Dendritic cell treated with granulocyte-macrophage colony-stimulating factor and Interleukin-4, amounts not matched to agents 40 ng/mL and 50 ng/mL, for 4 days (primary cell): Measurements from ENCODE around the gene CD226.

Source experiments
- H3K27ac Mint-ChIP-seq: one replicate; pipeline ENCODE4 v1.8.0; 2022; ENCODE audit warnings: mild to moderate bottlenecking, mixed read lengths
- H3K27me3 Mint-ChIP-seq: one replicate; pipeline ENCODE4 v1.8.0; 2022; ENCODE audit warnings: mild to moderate bottlenecking, mixed read lengths
- H3K36me3 Mint-ChIP-seq: one replicate; pipeline ENCODE4 v1.8.0; 2022; ENCODE audit warnings: low read depth, mixed read lengths
- H3K4me1 Mint-ChIP-seq: one replicate; pipeline ENCODE4 v1.8.0; 2022; ENCODE audit warnings: low read depth, mixed read lengths
- H3K4me3 Mint-ChIP-seq: one replicate; pipeline ENCODE4 v1.8.0; 2022; ENCODE audit warnings: mild to moderate bottlenecking, moderate library complexity, mixed read lengths
- H3K9me3 Mint-ChIP-seq: one replicate; pipeline ENCODE4 v1.8.0; 2022; ENCODE audit warnings: mixed read lengths
- intact Hi-C: fragments of 100-400 bp; cut with micrococcal nuclease; formaldehyde crosslinking; loops from one replicate; pipeline ENCODE4 v1.15.0; 2022

The CD226 gene

GRCh38 chr18:69974365-69974764 is 26.7 kb upstream of the CD226 start:
- H3K9me3 Mint-ChIP-seq, result peaks cover 41% of the 10 kb centered on the region
- H3K4me1 Mint-ChIP-seq, result peaks cover 33% of the 10 kb centered on the region
- intact Hi-C loops, result no loop called here
- H3K36me3 Mint-ChIP-seq, result peaks cover 12% of the 10 kb centered on the region
- H3K27ac Mint-ChIP-seq, result no peak overlapping the region
- no peaks in the 10 kb centered on the region for H3K27me3 Mint-ChIP-seq
- H3K4me3 Mint-ChIP-seq, result no peak overlapping the region

DNA sequence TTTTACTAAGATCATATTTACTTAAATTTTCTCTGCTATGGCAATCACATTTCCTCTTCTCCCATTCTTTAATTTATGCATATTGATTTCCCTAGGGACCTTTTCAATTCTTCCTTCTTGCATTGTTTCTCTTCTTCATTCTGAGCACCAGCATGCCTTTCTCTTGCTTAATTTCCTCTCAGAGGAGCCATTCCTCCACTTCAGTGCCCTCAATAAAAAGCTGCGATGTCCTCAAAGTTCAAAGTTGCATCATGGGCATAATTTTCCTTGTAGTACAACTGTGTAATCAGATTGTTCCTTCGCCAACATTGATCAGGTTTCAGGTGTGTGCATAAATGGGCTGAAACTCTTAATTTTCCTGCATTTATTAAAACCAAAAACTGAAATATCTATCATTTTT is 21.8 kb upstream of the CD226 start:
- H3K27ac Mint-ChIP-seq, result no peak overlapping the region
- no peak overlapping the region for H3K4me3 Mint-ChIP-seq
- peaks cover 23% of the 10 kb centered on the region for H3K4me1 Mint-ChIP-seq
- intact Hi-C loops, result no loop called here
- no peaks in the 10 kb centered on the region for H3K27me3 Mint-ChIP-seq
- H3K36me3 Mint-ChIP-seq, result no peaks in the 10 kb centered on the region
- peaks cover 15% of the 10 kb centered on the region for H3K9me3 Mint-ChIP-seq

DNA sequence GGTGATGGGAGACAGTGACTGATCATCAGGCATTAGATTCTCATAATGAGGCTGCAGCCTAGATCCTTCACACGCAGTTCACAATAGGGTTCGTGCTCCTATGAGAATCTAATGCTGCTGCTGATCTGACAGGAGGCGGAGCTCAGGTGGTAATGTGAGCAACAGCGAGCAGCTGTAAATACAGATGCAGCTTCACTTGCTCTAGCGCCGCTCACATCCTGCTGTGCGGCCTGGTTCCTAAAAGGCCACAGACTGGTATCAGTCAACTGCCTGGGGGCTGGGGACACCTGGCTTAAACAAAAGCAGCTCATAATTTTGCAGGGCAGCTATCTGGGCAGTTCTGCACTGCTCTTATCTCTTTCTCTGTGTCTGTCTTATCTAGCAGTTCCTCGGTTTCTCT is 20.4 kb upstream of the CD226 start:
- peaks cover 2% of the 10 kb centered on the region for H3K27me3 Mint-ChIP-seq
- no peak overlapping the region for H3K4me3 Mint-ChIP-seq
- H3K36me3 Mint-ChIP-seq, result no peaks in the 10 kb centered on the region
- H3K4me1 Mint-ChIP-seq, result peaks cover 19% of the 10 kb centered on the region
- intact Hi-C loops, result no loop called here
- H3K9me3 Mint-ChIP-seq, result peaks cover 6% of the 10 kb centered on the region
- H3K27ac Mint-ChIP-seq, result no peak overlapping the region

GRCh38 chr18:69963196-69963595 is 15.5 kb upstream of the CD226 start:
- intact Hi-C loops, result no loop called here
- peak overlapping the region; percentile 14 for H3K27ac Mint-ChIP-seq
- peaks cover 2% of the 10 kb centered on the region for H3K4me1 Mint-ChIP-seq
- no peak overlapping the region for H3K4me3 Mint-ChIP-seq
- no peaks in the 10 kb centered on the region for H3K9me3 Mint-ChIP-seq
- H3K27me3 Mint-ChIP-seq, result peaks cover 2% of the 10 kb centered on the region
- H3K36me3 Mint-ChIP-seq, result no peaks in the 10 kb centered on the region

- Mint-ChIP-seq H3K36me3 (no peaks in the 10 kb centered on the region), H3K4me3 (no peak overlapping the region), H3K4me1 (no peaks in the 10 kb centered on the region), H3K27me3 (peaks cover 2% of the 10 kb centered on the region), H3K27ac (no peak overlapping the region), H3K9me3 (no peaks in the 10 kb centered on the region)
- intact Hi-C loops, result no loop called here
These were observed 14.0 kb upstream of the CD226 start for GRCh38 chr18:69961718-69962117.

DNA sequence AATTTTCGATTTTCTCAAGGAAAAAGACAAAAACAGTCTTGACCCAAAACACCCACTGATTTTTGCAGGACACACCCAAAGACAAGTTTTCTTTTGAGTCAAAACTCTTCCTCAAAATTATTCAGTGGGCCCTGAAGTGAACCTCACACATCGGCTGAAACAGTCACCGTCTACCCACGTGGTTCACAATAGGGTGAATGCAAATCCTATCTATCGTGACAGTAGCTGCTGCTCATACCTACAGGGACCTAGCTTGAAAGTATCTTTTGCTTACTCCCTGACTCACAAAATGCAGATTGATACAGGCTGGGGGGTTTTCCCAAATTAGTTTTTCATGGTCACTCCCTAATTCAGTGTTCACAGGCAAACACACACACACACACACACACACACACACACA is 10.7 kb upstream of the CD226 start:
- Mint-ChIP-seq H3K4me3 (peak overlapping the region; percentile 8), H3K36me3 (no peaks in the 10 kb centered on the region), H3K27me3 (peaks cover under 1% of the 10 kb centered on the region), H3K9me3 (no peaks in the 10 kb centered on the region), H3K4me1 (peaks cover 8% of the 10 kb centered on the region), H3K27ac (no peak overlapping the region)
- intact Hi-C loops, result loop anchor here (1.0 kb wide), 1 partner anchor 9 kb away; no protein-coding TSS in a partner anchor

DNA sequence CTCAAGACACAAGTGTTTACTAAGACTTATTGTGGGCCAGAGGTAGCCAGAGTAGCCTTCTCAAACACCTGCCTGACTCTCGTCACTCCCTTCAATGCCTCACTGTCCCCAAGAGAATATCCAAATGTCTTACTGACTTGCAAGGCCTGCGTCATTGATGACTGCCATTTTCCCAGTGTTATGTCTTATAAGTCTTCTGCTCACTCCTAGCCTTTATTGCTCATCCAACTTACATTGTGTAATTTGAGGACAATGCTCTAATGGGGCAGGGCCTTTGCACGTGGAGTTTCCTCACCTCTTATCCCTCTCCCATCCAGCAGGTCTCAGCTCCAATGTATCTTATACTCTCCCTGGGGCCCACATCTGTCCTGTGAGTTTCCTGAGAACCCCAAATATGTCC is 10.1 kb upstream of the CD226 start:
- Mint-ChIP-seq H3K27me3 (no peaks in the 10 kb centered on the region), H3K27ac (no peak overlapping the region), H3K36me3 (no peaks in the 10 kb centered on the region), H3K4me3 (peak overlapping the region; percentile 8), H3K4me1 (peaks cover 8% of the 10 kb centered on the region), H3K9me3 (no peaks in the 10 kb centered on the region)
- intact Hi-C loops, result loop anchor here (1.0 kb wide), 1 partner anchor 8 kb away; no protein-coding TSS in a partner anchor

- H3K27me3 Mint-ChIP-seq, result no peaks in the 10 kb centered on the region
- intact Hi-C loops, result no loop called here
- H3K4me3 Mint-ChIP-seq, result no peak overlapping the region
- H3K36me3 Mint-ChIP-seq, result no peaks in the 10 kb centered on the region
- H3K4me1 Mint-ChIP-seq, result peaks cover 8% of the 10 kb centered on the region
- no peak overlapping the region for H3K27ac Mint-ChIP-seq
- no peaks in the 10 kb centered on the region for H3K9me3 Mint-ChIP-seq
These were observed 9.3 kb upstream of the CD226 start for GRCh38 chr18:69956665-69957620.

DNA sequence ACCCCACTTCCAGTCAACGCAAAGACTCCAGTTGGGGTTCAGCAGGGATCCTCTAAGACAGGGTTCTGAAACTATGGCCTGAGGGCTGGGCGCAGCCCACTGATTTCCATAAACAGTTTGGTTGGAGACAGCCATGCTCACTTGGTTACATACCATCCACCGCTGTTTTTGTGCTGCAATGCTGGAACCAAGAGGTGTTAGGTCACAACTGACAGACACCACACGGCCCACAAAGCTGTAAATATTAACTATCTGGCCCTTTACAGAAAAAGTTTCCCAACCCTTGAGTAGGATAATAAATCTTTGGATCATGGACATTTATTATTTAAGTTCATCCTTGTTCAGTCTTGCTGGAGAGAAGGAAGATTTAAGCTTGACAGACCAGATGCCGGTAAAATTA is 8.4 kb upstream of the CD226 start:
- Mint-ChIP-seq H3K4me1 (peaks cover 15% of the 10 kb centered on the region), H3K9me3 (no peaks in the 10 kb centered on the region), H3K27me3 (no peaks in the 10 kb centered on the region), H3K36me3 (no peaks in the 10 kb centered on the region), H3K4me3 (no peak overlapping the region), H3K27ac (no peak overlapping the region)
- intact Hi-C loops, result no loop called here

GRCh38 chr18:69954719-69955480 is 7.2 kb upstream of the CD226 start:
- H3K36me3 Mint-ChIP-seq, result no peaks in the 10 kb centered on the region
- H3K27ac Mint-ChIP-seq, result no peak overlapping the region
- no peaks in the 10 kb centered on the region for H3K27me3 Mint-ChIP-seq
- no peaks in the 10 kb centered on the region for H3K9me3 Mint-ChIP-seq
- H3K4me3 Mint-ChIP-seq, result peak overlapping the region; percentile 35
- H3K4me1 Mint-ChIP-seq, result peaks cover 15% of the 10 kb centered on the region
- intact Hi-C loops, result no loop called here

- no peaks in the 10 kb centered on the region for H3K27me3 Mint-ChIP-seq
- H3K9me3 Mint-ChIP-seq, result no peaks in the 10 kb centered on the region
- H3K36me3 Mint-ChIP-seq, result no peaks in the 10 kb centered on the region
- peaks cover 15% of the 10 kb centered on the region for H3K4me1 Mint-ChIP-seq
- no peak overlapping the region for H3K27ac Mint-ChIP-seq
- intact Hi-C loops, result no loop called here
- H3K4me3 Mint-ChIP-seq, result no peak overlapping the region
These were observed 5.5 kb upstream of the CD226 start for GRCh38 chr18:69953191-69953590.

DNA sequence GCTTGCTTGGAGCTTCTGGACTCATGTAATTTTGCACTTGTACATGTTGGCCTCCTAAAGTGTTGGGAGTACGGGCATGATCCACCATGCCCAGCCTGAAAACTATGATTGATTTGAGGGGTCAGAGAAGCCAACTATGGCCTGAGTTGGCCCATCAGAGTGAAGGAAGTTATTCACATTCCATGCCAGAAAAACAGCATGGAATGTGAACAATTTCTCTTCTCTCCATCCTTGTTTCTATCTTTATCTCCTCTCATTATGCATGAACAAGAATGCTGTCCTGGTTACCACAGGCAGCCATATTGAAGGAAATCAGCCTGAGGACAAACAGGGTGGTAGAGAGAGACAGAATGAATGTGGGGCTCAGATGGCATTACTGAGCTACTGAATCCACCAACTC is 3.5 kb upstream of the CD226 start:
- intact Hi-C loops, result no loop called here
- Mint-ChIP-seq H3K4me1 (peaks cover 24% of the 10 kb centered on the region), H3K27me3 (no peaks in the 10 kb centered on the region), H3K9me3 (no peaks in the 10 kb centered on the region), H3K27ac (no peak overlapping the region), H3K36me3 (peaks cover 5% of the 10 kb centered on the region), H3K4me3 (no peak overlapping the region)

- Mint-ChIP-seq H3K27ac (no peak overlapping the region), H3K4me1 (peaks cover 32% of the 10 kb centered on the region), H3K36me3 (peaks cover 14% of the 10 kb centered on the region), H3K9me3 (no peaks in the 10 kb centered on the region), H3K4me3 (no peak overlapping the region), H3K27me3 (no peaks in the 10 kb centered on the region)
- intact Hi-C loops, result loop anchor here (1.0 to 10.0 kb wide), 2 partner anchors 9 to 1115 kb away; no protein-coding TSS in a partner anchor
These were observed 1.9 kb upstream of the CD226 start for GRCh38 chr18:69949538-69949936.

DNA sequence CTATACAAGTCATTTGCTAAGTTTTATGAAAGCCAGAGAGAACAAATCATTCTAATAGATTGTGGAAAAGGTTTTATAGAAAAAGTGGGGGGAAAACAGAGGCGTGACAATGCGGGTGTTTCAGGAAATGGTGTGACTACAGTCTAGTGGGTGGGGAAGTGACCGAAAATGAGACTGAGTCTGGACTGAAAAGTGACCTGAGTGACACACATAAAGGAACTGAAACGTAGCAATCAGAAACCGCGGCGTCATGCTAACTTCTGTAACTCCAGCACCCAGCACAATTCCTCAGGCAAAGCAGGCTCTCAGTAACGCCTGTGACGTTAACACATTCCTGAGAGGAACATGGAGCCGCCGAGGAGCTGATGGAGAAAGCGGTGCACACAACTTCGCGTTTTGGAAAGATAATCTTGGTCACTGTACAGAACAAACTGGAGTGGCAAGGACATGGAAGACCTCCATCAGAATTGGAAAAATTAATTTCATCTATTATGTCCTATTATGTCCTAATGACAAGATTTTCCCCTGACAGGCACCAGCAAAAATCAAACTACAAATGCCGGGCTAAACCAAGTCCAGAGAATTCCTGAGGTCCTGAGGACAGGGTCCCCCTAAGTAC is 1.4 kb upstream of the CD226 start:
- Mint-ChIP-seq H3K9me3 (no peaks in the 10 kb centered on the region), H3K4me3 (no peak overlapping the region), H3K36me3 (peaks cover 19% of the 10 kb centered on the region), H3K27ac (no peak overlapping the region), H3K4me1 (peaks cover 32% of the 10 kb centered on the region), H3K27me3 (no peaks in the 10 kb centered on the region)
- intact Hi-C loops, result loop anchor here (1.0 to 10.0 kb wide), 2 partner anchors 9 to 1114 kb away; no protein-coding TSS in a partner anchor
